Urinary bladder (tissue), 2 donors: ENCODE results near the gene NKX6-2. TPM values are rescaled to one million over a fixed set of nuclear protein-coding genes. Genes with fewer than 3 reads are reported as not detected.

ENCODE experiments used
- polyA plus RNA-seq: library from polyadenylated mRNA; stranded (reverse); fragments of 200-250 nt; gene quantifications from one replicate; pipeline ENCODE4 v1.2.3, GENCODE V29; 2013
- total RNA-seq: library from RNA; depleted of rRNA; stranded (reverse); fragments of >200 nt; gene quantifications from one replicate; pipeline ENCODE4 v1.2.3, GENCODE V29; 2014
- donor health status: healthy.

Gene NKX6-2
- total and polyA plus RNA-seq, 2 donors: 0.23 TPM; not detected in 1

Other genes starting within 250 kb of the NKX6-2 start
- 61.0 TPM for gene INPP5A, start 248.4 kb downstream of the NKX6-2 start, total RNA-seq
- 66.2 TPM for gene INPP5A, start 248.4 kb downstream of the NKX6-2 start, polyA plus RNA-seq
- gene CFAP46, start 156.4 kb upstream of the NKX6-2 start, total RNA-seq: 0.53 TPM
- not detected for gene CFAP46, start 156.4 kb upstream of the NKX6-2 start, polyA plus RNA-seq